LNCaP clone FGC (cell line): ENCODE results near the gene BRICD5.

ENCODE experiments used
- DNase-seq: peaks from one replicate; pipeline ENCODE4 v3.0.0-alpha.2; 2011; ENCODE audit warnings: low read depth
- H3K4me3 ChIP-seq: 2 replicates; pipeline ENCODE4 v1.5.1; 2011; ENCODE audit warnings: mild to moderate bottlenecking, low read depth, low read length, control low read depth
- TF ChIP-seq, protein P1 (sequence below): IDR thresholded peaks from 2 replicates; pipeline ENCODE4 v1.5.1; 2012; ENCODE audit warnings: mild to moderate bottlenecking; ENCODE audit not compliant: control insufficient read depth, insufficient read depth; ENCODE audit errors: extremely low read depth

Gene BRICD5

DNA sequence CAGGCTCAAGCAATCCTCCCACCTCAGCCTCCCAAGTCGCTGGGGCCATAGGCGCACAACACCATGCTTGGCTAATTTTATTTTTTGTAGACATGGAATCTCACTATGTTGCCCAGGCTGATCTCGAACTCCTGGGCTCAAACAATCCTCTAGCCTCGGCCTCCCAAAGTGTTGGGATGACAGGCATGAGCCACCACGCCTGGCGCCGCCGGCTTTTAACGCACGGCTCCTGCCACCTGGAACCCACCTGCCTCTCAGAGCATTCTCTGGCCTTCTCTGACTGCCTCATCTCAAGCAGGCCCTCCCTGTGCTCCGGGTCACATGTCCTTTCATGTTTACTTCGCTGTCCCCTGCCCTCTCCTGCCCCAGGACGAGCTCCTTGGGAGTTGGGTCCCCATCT is 24.6 kb downstream of the BRICD5 start:
- DNase-seq: no peak
- TF ChIP-seq, protein P1, sequence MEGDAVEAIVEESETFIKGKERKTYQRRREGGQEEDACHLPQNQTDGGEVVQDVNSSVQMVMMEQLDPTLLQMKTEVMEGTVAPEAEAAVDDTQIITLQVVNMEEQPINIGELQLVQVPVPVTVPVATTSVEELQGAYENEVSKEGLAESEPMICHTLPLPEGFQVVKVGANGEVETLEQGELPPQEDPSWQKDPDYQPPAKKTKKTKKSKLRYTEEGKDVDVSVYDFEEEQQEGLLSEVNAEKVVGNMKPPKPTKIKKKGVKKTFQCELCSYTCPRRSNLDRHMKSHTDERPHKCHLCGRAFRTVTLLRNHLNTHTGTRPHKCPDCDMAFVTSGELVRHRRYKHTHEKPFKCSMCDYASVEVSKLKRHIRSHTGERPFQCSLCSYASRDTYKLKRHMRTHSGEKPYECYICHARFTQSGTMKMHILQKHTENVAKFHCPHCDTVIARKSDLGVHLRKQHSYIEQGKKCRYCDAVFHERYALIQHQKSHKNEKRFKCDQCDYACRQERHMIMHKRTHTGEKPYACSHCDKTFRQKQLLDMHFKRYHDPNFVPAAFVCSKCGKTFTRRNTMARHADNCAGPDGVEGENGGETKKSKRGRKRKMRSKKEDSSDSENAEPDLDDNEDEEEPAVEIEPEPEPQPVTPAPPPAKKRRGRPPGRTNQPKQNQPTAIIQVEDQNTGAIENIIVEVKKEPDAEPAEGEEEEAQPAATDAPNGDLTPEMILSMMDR: no peak
- H3K4me3 ChIP-seq: no peak overlapping the region

GRCh38 chr16:2184962-2185361 is 25.7 kb downstream of the BRICD5 start:
- TF ChIP-seq, protein P1: no peak
- H3K4me3 ChIP-seq: no peak overlapping the region
- DNase-seq: no peak

- DNase-seq: no peak
- TF ChIP-seq, protein P1: no peak
Observed at GRCh38 chr16:2184346-2184745, 26.3 kb downstream of the BRICD5 start.

DNA sequence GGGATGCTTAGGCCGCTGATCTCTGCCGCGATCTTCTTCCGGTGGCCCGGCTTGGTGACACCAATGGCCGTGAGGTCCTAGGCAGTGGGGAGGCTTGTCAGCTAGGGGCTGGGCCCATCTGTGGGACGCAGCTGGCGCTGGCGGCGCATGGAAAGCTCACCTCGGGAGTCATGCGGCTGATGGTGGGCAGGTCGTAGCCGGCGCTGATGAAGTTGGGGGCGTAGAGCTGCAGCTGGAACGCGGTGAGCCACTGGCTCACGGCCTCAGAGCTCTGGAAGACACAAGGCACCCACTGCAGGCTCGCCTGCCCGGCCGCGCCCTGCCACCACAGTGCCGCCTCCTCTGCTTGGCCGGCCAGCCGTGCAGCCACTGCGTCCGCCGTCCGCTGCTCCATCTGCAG is 27.0 kb downstream of the BRICD5 start:
- no peak overlapping the region for H3K4me3 ChIP-seq
- DNase-seq: no peak
- TF ChIP-seq, protein P1: no peak

More at GRCh38 chr16:2184346-2184745, 26.3 kb downstream of the BRICD5 start:
- no peak overlapping the region for H3K4me3 ChIP-seq

GRCh38 chr16:2181952-2182351 is 28.7 kb downstream of the BRICD5 start:
- no peak for DNase-seq
- TF ChIP-seq, protein P1: no peak
- no peak overlapping the region for H3K4me3 ChIP-seq

- H3K4me3 ChIP-seq: no peak overlapping the region
- no peak for DNase-seq
- TF ChIP-seq, protein P1: no peak
Observed at GRCh38 chr16:2180962-2181923, 29.4 kb downstream of the BRICD5 start.
